Activated T-cell treated with anti-CD3 and anti-CD28 coated beads for 4 hours (primary cell): ENCODE measurements around the gene WFDC10A.
"Not testable (repeated sequence)": the region's sequence is repeated elsewhere in the genome, so short reads cannot be mapped to it uniquely, and the experiment has no call there.

ENCODE experiments used
- DNase-seq: peaks from one replicate; pipeline ENCODE4 v3.0.0-alpha.2; 2020

The WFDC10A gene

DNA sequence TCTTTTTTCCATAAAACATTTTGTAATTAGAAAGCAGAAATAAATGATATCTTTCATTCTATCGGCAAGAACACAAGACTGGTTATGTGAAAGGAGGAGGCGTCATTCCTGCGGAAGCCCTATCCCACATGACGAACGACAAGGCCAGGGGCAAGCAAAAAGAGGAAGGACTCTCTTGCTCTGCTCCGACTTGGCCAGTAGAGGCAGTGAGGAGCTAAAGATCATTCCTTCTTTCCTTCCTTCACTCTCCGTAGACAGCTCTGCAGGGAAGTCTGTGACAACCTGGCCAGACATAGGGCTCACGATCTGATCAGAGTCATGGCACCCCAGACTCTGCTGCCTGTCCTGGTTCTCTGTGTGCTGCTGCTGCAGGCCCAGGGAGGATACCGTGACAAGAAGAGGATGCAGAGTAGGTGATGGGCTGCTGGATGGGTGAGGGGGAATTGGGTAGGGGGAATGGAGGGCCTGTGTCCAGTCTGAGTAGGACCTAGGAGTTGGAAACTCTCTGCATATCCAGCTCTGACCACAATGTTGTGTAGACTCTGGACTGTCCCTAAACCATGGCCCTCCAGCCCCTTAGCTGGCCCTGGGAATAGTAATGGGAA is at the start of gene WFDC10A:
Gene WFDC10A (plus strand): TSS at position 244 of the 605 bp plus-strand sequence. CDS start 75 bp downstream, at position 319.
- DNase-seq, result peak; percentile 1

DNA sequence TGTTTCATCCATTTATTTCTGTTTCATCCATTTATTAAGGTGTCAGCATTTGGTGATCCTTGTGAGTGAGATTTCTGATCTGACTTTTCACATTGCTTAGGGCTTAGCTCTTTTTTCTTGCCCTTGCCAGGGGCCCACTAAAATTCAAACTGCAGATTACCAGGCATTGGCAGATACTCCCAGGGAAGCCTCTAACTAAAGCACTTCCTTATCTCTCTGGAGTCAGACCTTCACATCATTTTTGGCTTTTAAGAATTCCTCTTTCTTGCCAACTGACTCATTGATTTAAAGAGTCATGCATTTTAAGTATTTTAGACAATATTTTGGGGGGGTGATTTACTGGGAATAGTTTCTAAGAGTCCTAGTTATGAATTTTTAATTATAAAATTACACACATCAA is 47.8 kb upstream of the WFDC10A start:
- DNase-seq, result no peak

DNA sequence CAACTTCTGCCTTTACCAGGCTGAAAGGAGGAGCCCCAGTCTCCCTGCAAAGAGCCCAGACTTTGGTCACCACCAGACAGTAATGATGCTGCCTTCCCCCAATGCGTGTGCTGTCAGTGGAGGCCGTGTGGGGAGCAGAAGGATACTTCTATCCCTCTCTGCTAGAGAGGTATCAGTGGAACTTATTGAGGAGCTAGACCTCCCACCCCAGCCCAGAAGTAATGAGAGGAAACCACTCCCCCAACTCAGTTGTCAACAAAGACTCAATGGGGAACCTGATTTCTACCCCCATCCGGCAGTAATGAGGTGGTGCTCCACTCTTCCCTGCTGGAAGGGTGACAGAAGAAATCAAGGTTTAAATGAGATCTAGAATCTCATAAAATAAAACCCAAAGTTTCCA is 46.0 kb upstream of the WFDC10A start:
- DNase-seq, result no peak

DNA sequence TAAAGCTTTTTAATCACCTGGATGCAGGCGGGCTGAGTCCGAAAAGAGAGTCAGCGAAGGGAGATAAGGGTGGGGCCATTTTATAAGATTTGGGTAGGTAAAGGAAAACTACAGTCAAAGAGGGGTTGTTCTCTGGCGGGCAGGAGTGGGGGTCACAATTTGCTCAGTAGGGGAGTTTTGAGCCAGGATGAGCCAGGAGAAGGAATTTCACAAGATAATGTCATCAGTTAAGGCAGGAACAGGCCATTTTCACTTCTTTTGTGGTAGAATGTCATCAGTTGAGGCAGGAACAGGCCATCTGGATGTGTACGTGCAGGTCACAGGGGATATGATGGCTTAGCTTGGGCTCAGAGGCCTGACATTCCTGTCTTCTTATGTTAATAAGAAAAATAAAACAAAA is 45.2 kb upstream of the WFDC10A start:
- not testable (repeated sequence) for DNase-seq

DNA sequence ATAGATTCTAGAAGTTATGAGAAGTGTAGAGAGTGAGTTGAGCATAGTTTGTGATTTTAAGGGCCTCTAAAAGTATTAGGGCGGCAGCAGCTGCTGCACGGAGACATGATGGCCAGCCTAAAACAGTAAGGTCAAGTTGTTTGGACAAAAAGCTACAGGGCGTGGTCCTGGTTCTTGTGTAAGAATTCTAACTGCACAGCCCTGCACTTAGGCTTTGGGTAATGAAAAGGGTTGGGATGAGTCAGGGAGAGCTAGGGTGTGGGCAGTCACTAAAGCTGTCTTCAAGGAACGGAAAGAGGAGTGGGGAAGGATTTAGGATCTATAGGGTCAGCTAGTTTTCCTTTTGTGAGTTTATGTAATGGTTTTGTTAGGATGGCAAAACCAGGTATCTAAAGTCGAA is 43.6 kb upstream of the WFDC10A start:
- DNase-seq, result not testable (repeated sequence)

DNA sequence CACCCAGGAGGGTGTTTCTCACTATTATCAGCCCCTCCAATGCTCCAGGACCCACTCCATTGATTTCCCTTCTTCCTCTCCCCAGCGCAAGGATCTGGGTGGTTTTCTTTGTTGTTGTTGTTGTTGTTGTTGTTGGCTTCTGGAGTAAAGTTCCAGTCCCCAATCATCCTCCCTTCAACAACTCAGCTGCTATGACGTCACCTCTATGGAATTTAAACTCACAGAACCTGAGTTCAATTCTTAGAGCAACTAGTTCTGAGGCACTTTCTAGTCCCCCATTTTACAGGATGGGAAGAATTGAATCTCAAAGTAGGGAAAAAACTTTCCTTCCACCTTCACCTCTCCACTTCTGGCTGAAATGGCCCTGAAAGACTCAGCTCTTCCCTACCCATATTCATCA is 40.7 kb upstream of the WFDC10A start:
- DNase-seq, result no peak

DNA sequence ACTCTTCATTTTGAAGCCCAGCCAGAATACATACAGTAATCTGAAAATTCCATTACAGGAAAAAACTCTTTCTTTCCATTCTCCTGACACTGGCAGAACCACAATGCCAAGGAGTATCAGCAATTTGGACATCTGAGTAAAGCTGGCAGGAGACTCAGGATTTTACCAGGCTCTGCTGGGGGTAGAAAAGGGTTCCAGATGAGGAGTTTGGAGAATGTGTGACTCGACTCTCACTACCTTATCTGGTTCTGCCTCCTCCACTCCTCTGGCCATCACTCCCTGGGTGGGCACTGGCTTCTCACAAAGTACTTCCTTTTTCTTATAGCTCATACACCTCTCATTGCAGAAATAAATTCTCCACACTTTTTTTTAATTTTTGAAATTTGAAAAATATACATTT is 39.8 kb upstream of the WFDC10A start:
- DNase-seq, result no peak

DNA sequence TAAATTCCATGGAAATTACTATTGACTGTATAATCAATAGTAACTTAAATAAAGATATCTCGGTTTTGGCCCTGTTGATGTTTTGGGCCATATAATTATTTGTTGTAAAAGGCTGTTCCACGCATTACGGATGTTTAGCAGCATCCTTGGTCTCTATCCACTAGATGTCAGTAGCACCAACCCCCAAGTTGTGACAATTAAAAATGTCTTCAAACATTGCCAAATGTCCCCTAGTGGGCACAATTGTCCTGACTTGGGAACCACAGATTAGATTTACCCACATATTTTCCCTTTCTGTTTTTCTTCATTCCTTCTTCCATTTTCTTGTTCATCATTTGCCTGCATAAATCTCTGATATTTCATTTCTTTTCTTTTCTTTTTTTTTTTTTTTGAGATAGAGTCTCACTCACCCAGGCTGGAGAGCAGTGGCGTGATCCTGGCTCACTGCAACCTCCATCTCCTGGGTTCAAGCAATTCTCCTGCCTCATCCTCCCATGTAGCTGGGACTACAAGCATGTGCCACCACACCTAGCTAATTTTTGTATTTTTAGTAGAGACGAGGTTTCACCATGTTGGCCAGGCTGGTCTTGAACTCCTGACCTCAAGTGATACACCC is 36.9 kb upstream of the WFDC10A start:
- no peak for DNase-seq

DNA sequence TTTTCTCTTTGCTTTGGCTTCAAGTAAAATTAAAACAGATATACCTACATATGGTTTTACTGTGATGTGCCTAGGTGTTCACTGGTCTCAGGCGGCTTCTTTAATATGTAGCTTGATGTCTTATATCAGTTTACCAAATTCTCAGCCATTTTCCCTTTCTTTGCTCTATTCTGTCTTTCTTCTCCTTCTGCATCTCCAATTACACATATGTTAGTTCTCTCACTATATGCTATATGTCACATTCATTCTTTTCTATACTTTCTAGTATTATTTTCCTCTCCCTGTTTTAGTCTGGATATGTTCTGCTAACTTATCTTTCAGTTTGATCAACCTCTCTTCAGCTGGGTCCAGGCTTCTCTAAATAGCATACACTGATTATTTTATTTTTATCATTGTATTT is 36.0 kb upstream of the WFDC10A start:
- DNase-seq, result no peak

DNA sequence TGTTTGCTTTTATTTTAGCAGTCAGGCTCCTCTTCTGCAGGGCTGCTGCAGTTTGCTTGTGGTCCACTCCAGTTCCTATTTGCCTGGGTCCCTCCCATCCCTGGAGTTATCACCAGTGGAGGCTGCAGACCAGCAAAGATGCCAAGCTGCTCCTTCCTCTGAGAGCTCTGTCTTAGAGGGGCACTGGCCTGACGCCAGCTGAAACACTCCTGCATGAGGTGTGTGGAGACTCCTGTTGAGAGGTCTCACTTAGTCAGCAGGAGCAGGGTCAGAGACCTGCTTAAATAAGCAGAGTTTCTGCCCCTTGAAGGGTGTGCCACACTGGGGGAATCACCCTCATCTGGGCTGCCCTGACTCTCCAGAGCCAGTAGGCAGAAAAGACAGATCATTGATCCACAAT is 34.3 kb upstream of the WFDC10A start:
- no peak for DNase-seq

DNA sequence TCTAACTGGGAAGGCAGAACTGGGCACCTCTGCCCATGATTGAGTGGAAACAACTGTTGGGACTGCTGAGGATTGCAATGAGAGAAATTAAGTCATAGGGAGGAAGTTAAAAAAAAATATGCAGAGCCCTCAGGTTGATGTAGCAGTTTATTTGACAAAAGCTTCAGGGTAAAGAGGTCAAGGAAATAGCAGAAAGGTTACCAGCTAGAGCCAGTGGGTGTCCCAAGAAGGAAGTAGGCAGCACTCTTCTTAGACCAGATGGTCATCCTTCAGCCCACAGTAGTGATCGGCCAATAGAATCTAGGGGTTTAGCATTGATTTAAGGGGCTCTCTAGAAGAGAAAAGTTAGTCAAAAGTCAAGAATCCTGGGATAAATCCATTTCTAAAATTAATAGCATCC is 21.7 kb upstream of the WFDC10A start:
- DNase-seq, result no peak

DNA sequence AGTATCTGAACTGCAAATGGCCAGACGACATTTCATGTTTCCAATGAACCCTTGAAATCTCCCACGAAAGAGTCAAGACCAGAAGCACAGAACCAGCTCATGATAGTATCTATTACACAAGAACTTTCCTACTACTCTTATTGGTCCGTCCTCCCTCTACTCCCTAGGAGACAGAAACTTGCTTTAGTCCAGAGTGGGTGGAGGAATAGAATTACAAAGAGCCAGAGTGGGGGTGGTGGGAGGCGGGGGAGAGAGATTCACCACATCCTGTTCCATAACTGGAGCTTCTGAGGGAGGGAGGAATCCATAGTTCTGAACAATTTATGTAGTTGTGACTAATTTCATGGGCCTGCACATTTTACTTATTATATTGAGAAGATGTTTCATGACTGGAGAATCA is 18.5 kb upstream of the WFDC10A start:
- no peak for DNase-seq

DNA sequence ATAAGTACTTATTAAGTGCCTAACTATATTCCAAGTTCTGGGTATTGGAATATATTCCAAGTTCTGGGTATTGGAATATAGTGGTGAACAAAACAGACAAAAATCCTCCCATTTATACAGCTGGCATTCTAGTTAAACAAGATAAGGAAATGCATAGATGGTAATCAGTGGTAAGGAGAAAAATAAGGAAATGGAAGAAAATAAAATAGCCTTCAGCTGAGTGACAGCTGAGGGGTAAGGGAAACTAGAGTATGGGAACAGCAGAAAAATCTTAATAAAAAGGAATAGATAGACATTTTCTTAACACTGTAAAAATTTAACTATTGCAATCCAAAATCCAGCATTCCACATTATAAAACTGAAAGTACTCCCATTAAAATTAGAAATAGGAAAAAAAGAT is 17.2 kb upstream of the WFDC10A start:
- no peak for DNase-seq

DNA sequence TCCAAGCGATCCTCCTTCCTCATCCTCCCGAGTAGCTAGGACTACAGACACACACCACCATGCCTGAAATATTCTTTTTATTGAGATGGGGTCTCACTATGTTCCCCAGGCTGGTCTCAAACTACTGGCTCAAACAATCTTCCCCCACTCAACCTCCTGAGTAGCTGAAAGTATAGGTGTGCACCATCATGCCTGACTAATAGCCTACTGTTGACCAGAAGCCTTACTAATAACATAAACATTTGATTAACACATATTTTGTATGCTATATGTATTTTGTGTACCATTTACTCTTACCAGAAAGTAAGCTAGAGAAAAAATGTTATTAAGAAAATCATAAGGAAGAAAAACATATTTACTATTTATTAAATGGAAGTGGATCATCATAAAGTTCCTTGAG is 11.9 kb upstream of the WFDC10A start:
- DNase-seq, result no peak

DNA sequence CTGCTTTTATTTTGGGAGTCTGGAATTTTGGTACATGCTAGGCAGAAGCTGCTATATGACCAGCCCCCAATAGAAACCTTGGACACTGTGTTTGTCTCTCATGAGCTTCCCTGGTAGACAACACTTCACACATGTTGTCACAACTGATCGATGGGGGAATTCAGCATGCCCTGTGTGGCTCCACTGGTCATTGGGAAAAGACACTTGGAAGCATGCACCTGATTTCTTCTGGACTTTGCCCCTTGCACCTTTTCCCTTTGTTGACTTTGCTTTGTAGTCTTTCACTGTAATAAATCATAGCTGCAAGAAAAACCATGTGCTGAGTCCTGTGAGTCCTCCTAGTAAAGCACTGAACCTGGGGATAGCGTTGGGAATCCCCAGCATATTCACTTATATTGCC is 7.9 kb upstream of the WFDC10A start:
- DNase-seq, result no peak

DNA sequence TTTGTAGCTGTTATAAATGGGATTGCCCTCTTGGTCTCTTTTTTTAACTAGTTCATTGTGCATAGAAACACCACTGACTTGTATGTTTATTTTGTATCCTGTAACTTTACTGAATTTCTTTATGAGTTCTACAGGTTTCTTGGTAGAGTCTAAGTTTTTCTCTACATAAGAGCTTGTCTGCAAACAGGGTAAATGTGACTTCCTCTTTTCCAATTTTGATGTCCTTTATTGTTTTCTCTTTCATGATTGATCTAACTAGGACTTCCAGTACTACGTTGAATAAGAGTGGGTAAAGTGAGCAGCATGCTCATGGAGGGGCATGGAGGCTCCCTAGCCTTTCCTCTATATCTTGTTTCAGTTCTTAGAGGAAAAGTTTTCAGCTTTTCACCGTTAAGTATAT is 3.0 kb upstream of the WFDC10A start:
- no peak for DNase-seq

DNA sequence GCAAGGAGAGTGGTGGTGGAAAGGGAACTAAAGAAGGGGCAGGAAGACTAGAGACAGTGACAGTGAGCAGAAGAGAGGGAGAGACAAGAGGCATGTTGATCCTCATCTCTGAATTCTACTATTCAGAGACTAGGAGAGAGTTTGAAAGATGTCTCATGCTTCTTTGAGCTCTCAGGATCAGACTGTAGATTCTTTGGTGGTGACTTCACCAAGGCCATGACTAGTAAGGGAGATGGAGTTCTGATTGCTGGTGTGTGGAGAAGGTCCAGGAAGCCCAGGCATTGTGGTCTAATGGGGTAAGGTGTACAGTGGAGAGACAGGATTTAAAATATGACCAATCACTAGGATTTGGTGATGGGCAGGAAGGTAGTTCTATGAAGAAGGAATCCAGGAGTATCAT is 832 bp downstream of the WFDC10A start:
- DNase-seq, result no peak

DNA sequence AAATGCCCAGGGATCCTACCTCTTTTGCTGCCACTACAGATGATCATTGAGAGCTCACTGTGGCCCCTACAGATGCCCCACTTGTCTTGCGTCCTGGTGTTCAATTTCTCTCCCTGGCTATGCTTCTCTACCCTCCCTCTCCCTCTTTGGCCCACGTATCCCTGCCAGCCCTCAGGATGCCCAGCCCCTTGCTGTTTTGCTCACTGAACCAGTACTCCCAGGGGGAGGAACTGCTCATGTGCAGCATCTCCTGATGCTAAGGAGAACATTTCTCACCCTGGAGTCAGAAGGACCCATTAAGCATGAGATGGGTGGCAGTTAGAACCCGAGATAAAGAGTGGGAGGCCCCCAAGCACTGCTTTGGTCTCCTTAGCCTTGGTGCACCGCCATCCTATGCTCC is 1.6 kb downstream of the WFDC10A start, which contains the start of gene WFDC9:
Gene WFDC9 (minus strand): TSS at position 101 of the 400 bp plus-strand sequence. CDS start 21,103 bp downstream, outside the sequence.
- no peak for DNase-seq

DNA sequence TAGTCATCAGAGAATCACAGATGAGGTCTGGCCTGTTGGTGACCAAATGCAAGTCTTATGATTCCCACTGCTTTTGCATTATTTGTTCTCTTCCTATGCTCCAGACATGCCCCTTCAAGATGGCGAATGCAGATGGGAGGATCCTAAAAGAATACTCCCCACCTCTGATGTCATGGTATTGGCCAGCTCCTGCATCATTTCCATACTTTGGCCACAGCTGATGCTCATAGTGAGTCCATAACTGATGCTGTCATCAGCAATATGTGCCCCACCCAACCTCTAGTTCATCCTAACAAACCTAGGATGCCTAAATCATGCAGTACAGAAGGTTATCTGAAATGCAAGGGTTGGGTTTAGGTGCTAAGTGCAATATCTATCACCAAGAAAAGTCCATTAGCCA is 7.0 kb downstream of the WFDC10A start:
- DNase-seq, result no peak

DNA sequence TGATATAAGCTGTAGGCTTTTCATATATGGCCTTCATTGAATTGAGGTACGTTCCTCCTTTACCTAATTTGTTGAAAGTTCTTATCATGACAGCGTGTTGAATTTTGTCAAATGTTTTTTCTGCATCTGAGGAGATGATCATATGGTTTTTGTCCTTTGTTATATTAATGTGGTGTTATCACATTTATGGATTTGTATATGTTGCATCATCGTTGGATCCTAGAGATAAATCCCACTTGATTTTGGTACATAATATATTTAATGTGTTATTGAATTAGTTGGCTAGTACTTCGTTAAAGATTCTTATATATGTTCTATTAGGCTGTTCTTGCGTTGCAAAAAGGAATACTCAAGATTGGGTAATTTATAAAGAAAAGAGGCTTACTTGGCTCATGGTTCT is 10.1 kb downstream of the WFDC10A start:
- DNase-seq, result no peak

DNA sequence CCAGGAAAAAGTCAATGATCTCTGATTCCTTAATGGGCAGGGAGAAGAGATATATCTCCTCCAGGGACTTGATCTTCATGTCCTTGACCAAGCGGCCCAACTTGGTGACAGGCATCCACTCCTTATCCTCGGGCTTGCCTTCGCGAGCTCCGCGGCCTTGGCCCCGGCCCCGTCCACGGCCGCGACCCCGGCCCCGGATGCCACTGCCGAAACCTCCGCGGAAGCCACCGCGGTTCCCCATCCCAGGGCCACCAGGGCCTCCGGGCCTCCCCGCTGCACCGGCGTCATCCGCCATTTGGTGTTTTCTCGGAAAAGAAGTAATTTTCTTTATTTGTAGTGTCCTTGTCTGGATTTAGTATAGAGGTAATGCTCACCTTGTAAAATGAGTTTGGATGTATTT is 11.5 kb downstream of the WFDC10A start:
- DNase-seq, result not testable (repeated sequence)

DNA sequence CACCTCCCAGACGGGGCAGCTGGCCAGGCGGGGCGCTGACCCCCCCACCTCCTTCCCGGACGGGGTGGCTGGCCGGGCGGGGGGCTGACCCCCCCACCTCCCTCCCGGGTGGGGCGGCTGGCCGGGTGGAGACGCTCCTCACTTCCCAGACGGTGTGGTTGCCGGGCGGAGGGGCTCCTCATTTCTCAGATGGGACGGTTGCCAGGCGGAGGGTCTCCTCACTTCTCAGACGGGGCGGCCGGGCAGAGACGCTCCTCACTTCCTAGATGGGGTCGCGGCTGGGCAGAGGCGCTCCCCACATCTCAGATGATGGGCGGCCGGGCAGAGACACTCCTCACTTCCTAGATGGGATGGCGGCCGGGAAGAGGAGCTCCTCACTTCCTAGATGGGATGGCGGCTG is 16.3 kb downstream of the WFDC10A start:
- not testable (repeated sequence) for DNase-seq

DNA sequence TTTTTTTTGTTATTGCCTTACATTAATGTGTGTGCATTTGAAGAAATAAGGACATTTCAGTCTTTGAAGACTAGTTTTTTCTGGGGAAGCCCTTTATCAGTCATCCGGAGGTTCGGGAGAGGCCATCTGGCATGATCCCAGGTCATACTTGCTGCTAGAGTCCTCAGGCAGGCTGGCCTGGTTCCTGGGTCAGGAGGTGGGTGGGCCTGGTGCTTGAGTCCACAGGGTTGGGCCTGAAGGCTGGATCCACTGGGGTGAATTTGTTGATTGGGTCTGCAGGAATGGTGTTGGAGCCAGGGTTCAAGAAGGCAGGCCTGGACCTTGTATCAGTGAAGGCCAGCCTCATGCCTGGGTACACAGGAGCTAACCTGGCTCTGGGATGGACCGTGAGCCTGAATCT is 17.3 kb downstream of the WFDC10A start:
- DNase-seq, result no peak

DNA sequence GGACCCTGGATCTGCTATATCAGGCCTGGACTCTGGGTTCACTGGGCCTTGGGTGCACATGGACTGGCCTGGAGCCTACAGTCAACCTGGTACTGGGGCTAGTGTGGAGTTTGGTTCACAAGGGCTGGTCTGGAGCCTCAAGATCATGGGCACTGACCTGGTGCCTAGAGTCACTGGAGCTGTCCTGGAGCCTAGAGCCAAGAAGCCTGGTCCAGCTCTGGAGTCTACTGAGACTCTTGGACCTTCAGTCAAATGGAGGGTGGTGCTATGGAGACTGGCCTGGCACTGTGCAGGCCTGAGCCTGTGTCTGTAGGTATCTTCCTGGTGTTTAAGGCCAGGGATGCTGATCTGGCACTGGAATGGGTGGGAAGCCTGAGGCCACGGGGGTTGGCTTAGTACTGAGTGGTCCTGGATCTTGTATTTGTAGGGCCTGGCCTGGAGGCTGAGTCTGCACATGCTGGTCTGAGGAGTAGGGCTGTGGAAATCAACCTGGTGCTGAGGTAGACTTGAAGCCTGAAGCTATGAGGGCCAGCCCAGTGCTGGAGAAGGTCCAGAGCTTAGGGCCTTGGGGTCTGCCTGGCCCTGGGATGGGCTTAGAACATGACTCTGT is 18.0 kb downstream of the WFDC10A start:
- no peak for DNase-seq
